ENCODE results near the gene GSTA4.

- TF ChIP-seq, protein P1, sequence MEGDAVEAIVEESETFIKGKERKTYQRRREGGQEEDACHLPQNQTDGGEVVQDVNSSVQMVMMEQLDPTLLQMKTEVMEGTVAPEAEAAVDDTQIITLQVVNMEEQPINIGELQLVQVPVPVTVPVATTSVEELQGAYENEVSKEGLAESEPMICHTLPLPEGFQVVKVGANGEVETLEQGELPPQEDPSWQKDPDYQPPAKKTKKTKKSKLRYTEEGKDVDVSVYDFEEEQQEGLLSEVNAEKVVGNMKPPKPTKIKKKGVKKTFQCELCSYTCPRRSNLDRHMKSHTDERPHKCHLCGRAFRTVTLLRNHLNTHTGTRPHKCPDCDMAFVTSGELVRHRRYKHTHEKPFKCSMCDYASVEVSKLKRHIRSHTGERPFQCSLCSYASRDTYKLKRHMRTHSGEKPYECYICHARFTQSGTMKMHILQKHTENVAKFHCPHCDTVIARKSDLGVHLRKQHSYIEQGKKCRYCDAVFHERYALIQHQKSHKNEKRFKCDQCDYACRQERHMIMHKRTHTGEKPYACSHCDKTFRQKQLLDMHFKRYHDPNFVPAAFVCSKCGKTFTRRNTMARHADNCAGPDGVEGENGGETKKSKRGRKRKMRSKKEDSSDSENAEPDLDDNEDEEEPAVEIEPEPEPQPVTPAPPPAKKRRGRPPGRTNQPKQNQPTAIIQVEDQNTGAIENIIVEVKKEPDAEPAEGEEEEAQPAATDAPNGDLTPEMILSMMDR (conservative IDR thresholded peaks at IDR 0.05) = no peak
- TF ChIP-seq ZFX (IDR thresholded peaks at IDR 0.05) = no peak
These were observed 31.4 kb upstream of the GSTA4 start for GRCh38 chr6:53026526-53026925.

Measured in C4-2B (cell line).